Osteocyte (in vitro differentiated cells): ENCODE data around the gene PHF24. TPM values are rescaled to one million over a fixed set of nuclear protein-coding genes. Genes with fewer than 3 reads are reported as not detected.

Source experiments
- DNase-seq: peaks from one replicate; pipeline ENCODE4 v3.0.0; 2021; ENCODE audit warnings: mixed read lengths; ENCODE audit not compliant: unreplicated experiment; ENCODE audit errors: extremely low spot score
- H3K27ac Mint-ChIP-seq: one replicate; pipeline ENCODE4 v1.8.0; 2021; ENCODE audit warnings: mild to moderate bottlenecking, mixed read lengths; ENCODE audit not compliant: unreplicated experiment
- H3K27me3 Mint-ChIP-seq: one replicate; pipeline ENCODE4 v1.8.0; 2021; ENCODE audit warnings: mixed read lengths; ENCODE audit not compliant: unreplicated experiment
- H3K36me3 Mint-ChIP-seq: one replicate; pipeline ENCODE4 v1.8.0; 2021; ENCODE audit warnings: mixed read lengths; ENCODE audit not compliant: unreplicated experiment
- H3K4me1 Mint-ChIP-seq: one replicate; pipeline ENCODE4 v1.8.0; 2021; ENCODE audit warnings: mixed read lengths; ENCODE audit not compliant: unreplicated experiment
- H3K4me3 Mint-ChIP-seq: one replicate; pipeline ENCODE4 v1.8.0; 2021; ENCODE audit warnings: mild to moderate bottlenecking, moderate library complexity, mixed read lengths; ENCODE audit not compliant: unreplicated experiment
- H3K9me3 Mint-ChIP-seq: one replicate; pipeline ENCODE4 v1.8.0; 2021; ENCODE audit warnings: mixed read lengths; ENCODE audit not compliant: unreplicated experiment
- total RNA-seq: library from RNA; stranded (reverse); gene quantifications from 2 replicates; pipeline ENCODE4 v1.2.1, GENCODE V29; 2021
- TF ChIP-seq, protein P1 (sequence below): fragments of 200-600 bp; sonication (generic); IDR thresholded peaks from 2 replicates; pipeline ENCODE4 v1.5.0; 2021; ENCODE audit warnings: antibody characterized with exemption, mild to moderate bottlenecking, moderate library complexity

PHF24 gene
- total RNA-seq, 1 donor from 2014 or later, result not detected

- peaks cover 3% of the 10 kb centered on the region for H3K4me1 Mint-ChIP-seq
- H3K9me3 Mint-ChIP-seq, result no peaks in the 10 kb centered on the region
- peaks cover 17% of the 10 kb centered on the region for H3K36me3 Mint-ChIP-seq
- H3K4me3 Mint-ChIP-seq, result no peak overlapping the region
- no peaks in the 10 kb centered on the region for H3K27me3 Mint-ChIP-seq
- DNase-seq, result no peak
- no peak overlapping the region for H3K27ac Mint-ChIP-seq
- TF ChIP-seq, protein P1, sequence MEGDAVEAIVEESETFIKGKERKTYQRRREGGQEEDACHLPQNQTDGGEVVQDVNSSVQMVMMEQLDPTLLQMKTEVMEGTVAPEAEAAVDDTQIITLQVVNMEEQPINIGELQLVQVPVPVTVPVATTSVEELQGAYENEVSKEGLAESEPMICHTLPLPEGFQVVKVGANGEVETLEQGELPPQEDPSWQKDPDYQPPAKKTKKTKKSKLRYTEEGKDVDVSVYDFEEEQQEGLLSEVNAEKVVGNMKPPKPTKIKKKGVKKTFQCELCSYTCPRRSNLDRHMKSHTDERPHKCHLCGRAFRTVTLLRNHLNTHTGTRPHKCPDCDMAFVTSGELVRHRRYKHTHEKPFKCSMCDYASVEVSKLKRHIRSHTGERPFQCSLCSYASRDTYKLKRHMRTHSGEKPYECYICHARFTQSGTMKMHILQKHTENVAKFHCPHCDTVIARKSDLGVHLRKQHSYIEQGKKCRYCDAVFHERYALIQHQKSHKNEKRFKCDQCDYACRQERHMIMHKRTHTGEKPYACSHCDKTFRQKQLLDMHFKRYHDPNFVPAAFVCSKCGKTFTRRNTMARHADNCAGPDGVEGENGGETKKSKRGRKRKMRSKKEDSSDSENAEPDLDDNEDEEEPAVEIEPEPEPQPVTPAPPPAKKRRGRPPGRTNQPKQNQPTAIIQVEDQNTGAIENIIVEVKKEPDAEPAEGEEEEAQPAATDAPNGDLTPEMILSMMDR, result no peak
These were observed 71.8 kb downstream of the PHF24 start for GRCh38 chr9:35029852-35030251.

Other genes with a start within 250 kb of the PHF24 start
- gene CCL21, start 248.1 kb upstream of the PHF24 start, total RNA-seq, result not detected in 2 replicates
- 6.8 TPM in 2 replicates for gene DNAJB5, start 31.5 kb downstream of the PHF24 start, total RNA-seq
- 254 and 268 TPM in 2 replicates for gene VCP, start 114.3 kb downstream of the PHF24 start, total RNA-seq
- 22.7 and 27.9 TPM in 2 replicates for gene FANCG, start 121.7 kb downstream of the PHF24 start, total RNA-seq
- 29.9 and 33.9 TPM in 2 replicates for gene PIGO, start 138.3 kb downstream of the PHF24 start, total RNA-seq
- gene STOML2, start 144.8 kb downstream of the PHF24 start, total RNA-seq, result 100 and 104 TPM in 2 replicates
- gene ATOSB, start 157.6 kb downstream of the PHF24 start, total RNA-seq, result 26.8 and 30.3 TPM in 2 replicates
- 24.5 and 24.9 TPM in 2 replicates for gene UNC13B, start 203.7 kb downstream of the PHF24 start, total RNA-seq